Retina (tissue), 1 donor: ENCODE results near the gene CNNM1.

Experiments
- DNase-seq: peaks from one replicate; pipeline ENCODE4 v3.0.0-alpha.2; 2016

The CNNM1 gene

GRCh38 chr10:99374972-99375371 lies 45.8 kb downstream of the CNNM1 start:
- DNase-seq, result no peak

GRCh38 chr10:99375426-99375825 lies 46.3 kb downstream of the CNNM1 start:
- DNase-seq, result no peak

GRCh38 chr10:99382176-99382575 lies 53.0 kb downstream of the CNNM1 start:
- DNase-seq, result no peak

- DNase-seq, result no peak
These were observed 57.9 kb downstream of the CNNM1 start for GRCh38 chr10:99387071-99387470.

- no peak for DNase-seq
These were observed 58.4 kb downstream of the CNNM1 start for GRCh38 chr10:99387541-99387940.

- DNase-seq, result no peak
These were observed 60.7 kb downstream of the CNNM1 start for GRCh38 chr10:99389729-99390480.

GRCh38 chr10:99391346-99391745 lies 62.2 kb downstream of the CNNM1 start:
- no peak for DNase-seq

GRCh38 chr10:99393036-99393435 lies 63.9 kb downstream of the CNNM1 start:
- no peak for DNase-seq

- no peak for DNase-seq
These were observed 64.5 kb downstream of the CNNM1 start for GRCh38 chr10:99393683-99394082.

- no peak for DNase-seq
These were observed 65.1 kb downstream of the CNNM1 start for GRCh38 chr10:99394256-99394655.

- DNase-seq, result no peak
These were observed 65.7 kb downstream of the CNNM1 start for GRCh38 chr10:99394761-99395386.

- no peak for DNase-seq
These were observed 66.7 kb downstream of the CNNM1 start for GRCh38 chr10:99395750-99396445.

GRCh38 chr10:99396471-99396870 lies 67.3 kb downstream of the CNNM1 start:
- DNase-seq, result no peak

- no peak for DNase-seq
These were observed 70.5 kb downstream of the CNNM1 start for GRCh38 chr10:99399664-99400063.

- no peak for DNase-seq
These were observed 74.5 kb downstream of the CNNM1 start for GRCh38 chr10:99403674-99404073.

GRCh38 chr10:99406149-99406548 lies 77.0 kb downstream of the CNNM1 start:
- DNase-seq, result no peak

- DNase-seq, result no peak
These were observed 81.0 kb downstream of the CNNM1 start for GRCh38 chr10:99410146-99410545.

GRCh38 chr10:99410876-99411275 lies 81.7 kb downstream of the CNNM1 start:
- no peak for DNase-seq

- no peak for DNase-seq
These were observed 82.4 kb downstream of the CNNM1 start for GRCh38 chr10:99411546-99411945.

- no peak for DNase-seq
These were observed 82.9 kb downstream of the CNNM1 start for GRCh38 chr10:99412099-99412498.

- DNase-seq, result no peak
These were observed 89.9 kb downstream of the CNNM1 start for GRCh38 chr10:99418910-99419624.

- DNase-seq, result no peak
These were observed 90.5 kb downstream of the CNNM1 start for GRCh38 chr10:99419688-99420087.

GRCh38 chr10:99421233-99421739 lies 92.1 kb downstream of the CNNM1 start:
- DNase-seq, result no peak
